Measurements from ENCODE around the gene BBS9. TPM values are rescaled to one million over a fixed set of nuclear protein-coding genes. Genes with fewer than 3 reads are reported as not detected.

The BBS9 gene
- total RNA-seq, 1 donor, result 33.3 TPM

- Histone ChIP-seq H3K27me3 (ENCODE audit: insufficient read depth, low read length) (peaks cover 12% of the 10 kb centered on the region), H3K36me3 (ENCODE audit: insufficient read depth, low read length) (no peaks in the 10 kb centered on the region), H3K4me3 (ENCODE audit: insufficient read depth, low read length) (no peak overlapping the region), H3K4me1 (ENCODE audit: insufficient read depth, low read length) (no peaks in the 10 kb centered on the region), H2AFZ (ENCODE audit: low read length) (no peak overlapping the region), H3K4me2 (ENCODE audit: insufficient read depth, low read length) (no peak overlapping the region), H4K20me1 (ENCODE audit: insufficient read depth, low read length) (no peaks in the 10 kb centered on the region), H3K79me2 (ENCODE audit: insufficient read depth, low read length) (no peaks in the 10 kb centered on the region), H3K27ac (ENCODE audit: low read depth, low read length) (no peak overlapping the region), H3K9me3 (ENCODE audit: low read depth, low read length) (no peaks in the 10 kb centered on the region)
- no peak for TF ChIP-seq CTCF (IDR thresholded peaks at IDR 0.05; ENCODE audit: extremely low read depth, low read depth, low read length)
- no peak for DNase-seq (ENCODE audit: insufficient read length, low spot score, missing footprints)
Measured at GRCh38 chr7:33118383-33118782, 11.0 kb upstream of the BBS9 start.

- no peak overlapping the region for H3K27ac ChIP-seq (ENCODE audit: low read depth, low read length)
- H3K4me2 ChIP-seq (ENCODE audit: insufficient read depth, low read length), result no peak overlapping the region
- H3K4me3 ChIP-seq (ENCODE audit: insufficient read depth, low read length), result no peak overlapping the region
- no peak overlapping the region for H2AFZ ChIP-seq (ENCODE audit: low read length)
- H3K27me3 ChIP-seq (ENCODE audit: insufficient read depth, low read length), result no peaks in the 10 kb centered on the region
- peaks cover 7% of the 10 kb centered on the region for H3K79me2 ChIP-seq (ENCODE audit: insufficient read depth, low read length)
- H3K36me3 ChIP-seq (ENCODE audit: insufficient read depth, low read length), result no peaks in the 10 kb centered on the region
- no peaks in the 10 kb centered on the region for H4K20me1 ChIP-seq (ENCODE audit: insufficient read depth, low read length)
- DNase-seq (ENCODE audit: insufficient read length, low spot score, missing footprints), result no peak
- H3K4me1 ChIP-seq (ENCODE audit: insufficient read depth, low read length), result peaks cover 9% of the 10 kb centered on the region
- TF ChIP-seq CTCF (IDR thresholded peaks at IDR 0.05; ENCODE audit: extremely low read depth, low read depth, low read length), result no peak
- H3K9me3 ChIP-seq (ENCODE audit: low read depth, low read length), result no peaks in the 10 kb centered on the region
Measured at GRCh38 chr7:33127085-33127484, 2.3 kb upstream of the BBS9 start.

DNA sequence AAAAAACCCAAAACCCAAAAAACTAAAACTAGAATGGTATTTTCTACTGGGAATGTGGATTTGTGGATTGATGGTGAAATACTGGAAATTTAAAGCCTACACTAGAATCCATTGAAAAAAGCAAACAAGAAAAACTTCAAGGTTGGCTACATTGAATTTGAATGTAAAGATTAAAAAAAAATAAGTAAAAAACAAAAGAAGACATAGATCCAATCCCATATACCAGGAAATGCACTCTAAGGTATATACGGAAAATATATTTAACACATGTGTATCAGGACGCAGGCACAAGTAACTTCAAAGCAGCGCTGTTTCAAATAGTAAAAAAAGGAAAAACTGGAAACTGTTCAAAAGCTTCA, 754 bp upstream of the BBS9 start:
- H3K27me3 ChIP-seq (ENCODE audit: insufficient read depth, low read length), result no peaks in the 10 kb centered on the region
- H3K27ac ChIP-seq (ENCODE audit: low read depth, low read length), result peak overlapping the region; percentile 72
- peak; percentile 60 for DNase-seq (ENCODE audit: insufficient read length, low spot score, missing footprints)
- H3K9me3 ChIP-seq (ENCODE audit: low read depth, low read length), result no peaks in the 10 kb centered on the region
- peaks cover 9% of the 10 kb centered on the region for H3K4me1 ChIP-seq (ENCODE audit: insufficient read depth, low read length)
- peak overlapping the region; percentile 96 for H3K4me2 ChIP-seq (ENCODE audit: insufficient read depth, low read length)
- peak overlapping the region; percentile 96 for H2AFZ ChIP-seq (ENCODE audit: low read length)
- H3K36me3 ChIP-seq (ENCODE audit: insufficient read depth, low read length), result no peaks in the 10 kb centered on the region
- peak overlapping the region; percentile 92 for H3K4me3 ChIP-seq (ENCODE audit: insufficient read depth, low read length)
- H4K20me1 ChIP-seq (ENCODE audit: insufficient read depth, low read length), result no peaks in the 10 kb centered on the region
- H3K79me2 ChIP-seq (ENCODE audit: insufficient read depth, low read length), result peaks cover 9% of the 10 kb centered on the region
- no peak for TF ChIP-seq CTCF (IDR thresholded peaks at IDR 0.05; ENCODE audit: extremely low read depth, low read depth, low read length)

DNA sequence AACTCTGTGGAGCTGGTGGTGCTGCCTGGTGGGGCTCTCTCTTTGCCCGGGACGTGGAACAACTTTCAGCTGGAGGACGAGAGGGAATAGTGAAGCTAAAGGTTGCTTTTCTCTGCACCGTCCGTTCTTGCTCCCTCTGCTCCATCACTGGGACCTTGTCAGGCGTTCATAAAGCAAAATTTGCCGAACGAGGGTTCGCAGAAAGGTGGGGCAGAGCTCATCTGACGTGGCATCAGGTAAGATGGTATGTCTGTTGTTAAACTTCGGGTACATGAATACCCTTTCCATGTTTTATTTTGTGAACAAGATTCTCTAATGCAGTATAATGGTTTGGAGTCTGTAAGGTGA, 416 bp downstream of the BBS9 start:
- peak overlapping the region; percentile 96 for H3K4me2 ChIP-seq (ENCODE audit: insufficient read depth, low read length)
- peak overlapping the region; percentile 96 for H2AFZ ChIP-seq (ENCODE audit: low read length)
- DNase-seq (ENCODE audit: insufficient read length, low spot score, missing footprints), result peak; percentile 65
- no peaks in the 10 kb centered on the region for H3K27me3 ChIP-seq (ENCODE audit: insufficient read depth, low read length)
- no peaks in the 10 kb centered on the region for H4K20me1 ChIP-seq (ENCODE audit: insufficient read depth, low read length)
- peak overlapping the region; percentile 92 for H3K4me3 ChIP-seq (ENCODE audit: insufficient read depth, low read length)
- H3K4me1 ChIP-seq (ENCODE audit: insufficient read depth, low read length), result peaks cover 9% of the 10 kb centered on the region
- TF ChIP-seq CTCF (IDR thresholded peaks at IDR 0.05; ENCODE audit: extremely low read depth, low read depth, low read length), result no peak
- H3K79me2 ChIP-seq (ENCODE audit: insufficient read depth, low read length), result peaks cover 9% of the 10 kb centered on the region
- no peaks in the 10 kb centered on the region for H3K36me3 ChIP-seq (ENCODE audit: insufficient read depth, low read length)
- peak overlapping the region; percentile 72 for H3K27ac ChIP-seq (ENCODE audit: low read depth, low read length)
- no peaks in the 10 kb centered on the region for H3K9me3 ChIP-seq (ENCODE audit: low read depth, low read length)
